HepG2 (cell line): ENCODE measurements around the gene GBGT1.

Source experiments
- ATF1 ChIP-seq: IDR thresholded peaks from 2 replicates; pipeline ENCODE4 v1.6.1; 2016; ENCODE audit warnings: mild to moderate bottlenecking, control low read depth
- ETV6 ChIP-seq: sonication (generic); formaldehyde crosslinking; conservative IDR thresholded peaks from 2 replicates; pipeline ENCODE4 v1.4.0; 2020; ENCODE audit warnings: missing genetic modification reagents
- GABPA ChIP-seq, 2 experiments: IDR thresholded peaks; 2 replicates each; pipeline ENCODE4 v1.6.1; 2011 to 2016; ENCODE audit warnings: low read depth in 2 of 2, low read length in 1 of 2, missing biosample characterization in 1 of 2, missing genetic modification characterization in 1 of 2
- PHF5A ChIP-seq: IDR thresholded peaks from one replicate; pipeline ENCODE4 v1.6.1; 2018; ENCODE audit warnings: low read depth, missing genetic modification reagents; ENCODE audit not compliant: unreplicated experiment
- RAD21 ChIP-seq: fragments of 450-650 bp; formaldehyde crosslinking; IDR thresholded peaks from 2 replicates; pipeline ENCODE4 v1.5.0; 2020; ENCODE audit warnings: mild to moderate bottlenecking
- SMAD3 ChIP-seq: sonication (generic); formaldehyde crosslinking; IDR thresholded peaks from 2 replicates; pipeline ENCODE4 v1.4.0; 2020; ENCODE audit warnings: missing genetic modification reagents
- TCF7 ChIP-seq: sonication (generic); IDR thresholded peaks from 2 replicates; pipeline ENCODE4 v1.6.1; 2016; ENCODE audit warnings: antibody characterized with exemption, low read depth
- U2AF2 ChIP-seq: fragments of 200-400 bp; formaldehyde crosslinking; IDR thresholded peaks from 2 replicates; pipeline ENCODE4 v1.6.1; 2017; ENCODE audit warnings: low read depth, mild to moderate bottlenecking, low read length
- ZFP36 ChIP-seq: fragments of 150-350 bp; IDR thresholded peaks from 2 replicates; pipeline ENCODE4 v1.6.1; 2018; ENCODE audit warnings: borderline replicate concordance, low read length, low read depth; ENCODE audit not compliant: partially characterized antibody
- ZNF124 ChIP-seq: sonication (generic); formaldehyde crosslinking; IDR thresholded peaks from 2 replicates; pipeline ENCODE4 v1.4.0; 2020; ENCODE audit warnings: missing genetic modification reagents
- TF ChIP-seq, protein P1 (sequence below): sonication (generic); formaldehyde crosslinking; IDR thresholded peaks from 2 replicates; pipeline ENCODE4 v1.5.0; 2020; ENCODE audit warnings: mild to moderate bottlenecking, missing genetic modification reagents, moderate library complexity
- TF ChIP-seq, protein P2 (sequence below): IDR thresholded peaks from 2 replicates; pipeline ENCODE4 v1.6.1; 2012; ENCODE audit warnings: low read length, improper control_type of control experiment

DNA sequence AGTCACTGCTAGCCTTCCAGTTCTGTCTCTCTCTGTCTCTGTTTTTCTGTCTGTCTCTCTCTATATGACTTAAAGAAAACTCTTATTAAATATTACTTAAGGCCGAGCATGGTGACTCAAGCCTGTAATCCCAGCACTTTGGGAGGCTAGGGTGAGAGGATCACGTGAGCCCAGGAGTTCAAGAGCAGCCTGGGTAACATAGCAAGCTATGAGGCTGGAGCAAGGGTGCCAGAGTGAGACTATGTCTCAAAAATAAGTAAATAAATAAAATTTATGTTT is 1.7 kb upstream of the GBGT1 start:
- TF ChIP-seq, protein P1, sequence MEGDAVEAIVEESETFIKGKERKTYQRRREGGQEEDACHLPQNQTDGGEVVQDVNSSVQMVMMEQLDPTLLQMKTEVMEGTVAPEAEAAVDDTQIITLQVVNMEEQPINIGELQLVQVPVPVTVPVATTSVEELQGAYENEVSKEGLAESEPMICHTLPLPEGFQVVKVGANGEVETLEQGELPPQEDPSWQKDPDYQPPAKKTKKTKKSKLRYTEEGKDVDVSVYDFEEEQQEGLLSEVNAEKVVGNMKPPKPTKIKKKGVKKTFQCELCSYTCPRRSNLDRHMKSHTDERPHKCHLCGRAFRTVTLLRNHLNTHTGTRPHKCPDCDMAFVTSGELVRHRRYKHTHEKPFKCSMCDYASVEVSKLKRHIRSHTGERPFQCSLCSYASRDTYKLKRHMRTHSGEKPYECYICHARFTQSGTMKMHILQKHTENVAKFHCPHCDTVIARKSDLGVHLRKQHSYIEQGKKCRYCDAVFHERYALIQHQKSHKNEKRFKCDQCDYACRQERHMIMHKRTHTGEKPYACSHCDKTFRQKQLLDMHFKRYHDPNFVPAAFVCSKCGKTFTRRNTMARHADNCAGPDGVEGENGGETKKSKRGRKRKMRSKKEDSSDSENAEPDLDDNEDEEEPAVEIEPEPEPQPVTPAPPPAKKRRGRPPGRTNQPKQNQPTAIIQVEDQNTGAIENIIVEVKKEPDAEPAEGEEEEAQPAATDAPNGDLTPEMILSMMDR = no peak
- TF ChIP-seq ZNF124 (CRISPR knock-in tag) (no peak), PHF5A (CRISPR knock-in tag) (no peak), SMAD3 (no peak), ZFP36 (no peak), TCF7 (no peak), GABPA (IDR thresholded peaks at IDR 0.05; ENCODE audit: low read depth, low read length) (no peak), GABPA (CRISPR knock-in tag; IDR thresholded peaks at IDR 0.05; ENCODE audit: low read depth) (no peak), U2AF2 (no peak), RAD21 (CRISPR knock-in tag) (no peak), ATF1 (CRISPR knock-in tag) (no peak), ETV6 (CRISPR knock-in tag) (no peak)
- TF ChIP-seq, protein P2, sequence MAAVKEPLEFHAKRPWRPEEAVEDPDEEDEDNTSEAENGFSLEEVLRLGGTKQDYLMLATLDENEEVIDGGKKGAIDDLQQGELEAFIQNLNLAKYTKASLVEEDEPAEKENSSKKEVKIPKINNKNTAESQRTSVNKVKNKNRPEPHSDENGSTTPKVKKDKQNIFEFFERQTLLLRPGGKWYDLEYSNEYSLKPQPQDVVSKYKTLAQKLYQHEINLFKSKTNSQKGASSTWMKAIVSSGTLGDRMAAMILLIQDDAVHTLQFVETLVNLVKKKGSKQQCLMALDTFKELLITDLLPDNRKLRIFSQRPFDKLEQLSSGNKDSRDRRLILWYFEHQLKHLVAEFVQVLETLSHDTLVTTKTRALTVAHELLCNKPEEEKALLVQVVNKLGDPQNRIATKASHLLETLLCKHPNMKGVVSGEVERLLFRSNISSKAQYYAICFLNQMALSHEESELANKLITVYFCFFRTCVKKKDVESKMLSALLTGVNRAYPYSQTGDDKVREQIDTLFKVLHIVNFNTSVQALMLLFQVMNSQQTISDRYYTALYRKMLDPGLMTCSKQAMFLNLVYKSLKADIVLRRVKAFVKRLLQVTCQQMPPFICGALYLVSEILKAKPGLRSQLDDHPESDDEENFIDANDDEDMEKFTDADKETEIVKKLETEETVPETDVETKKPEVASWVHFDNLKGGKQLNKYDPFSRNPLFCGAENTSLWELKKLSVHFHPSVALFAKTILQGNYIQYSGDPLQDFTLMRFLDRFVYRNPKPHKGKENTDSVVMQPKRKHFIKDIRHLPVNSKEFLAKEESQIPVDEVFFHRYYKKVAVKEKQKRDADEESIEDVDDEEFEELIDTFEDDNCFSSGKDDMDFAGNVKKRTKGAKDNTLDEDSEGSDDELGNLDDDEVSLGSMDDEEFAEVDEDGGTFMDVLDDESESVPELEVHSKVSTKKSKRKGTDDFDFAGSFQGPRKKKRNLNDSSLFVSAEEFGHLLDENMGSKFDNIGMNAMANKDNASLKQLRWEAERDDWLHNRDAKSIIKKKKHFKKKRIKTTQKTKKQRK = no peak
